ENCODE measurements around the gene RHCE. TPM values are rescaled to one million over a fixed set of nuclear protein-coding genes. Genes with fewer than 3 reads are reported as not detected.
A peak's percentile ranks its signal among the peaks of the same experiment; 100 is the strongest.

Gene RHCE
- total RNA-seq, 1 experiment from 2014 or later = not detected

GRCh38 chr1:25356441-25356840 lies 64.2 kb downstream of the RHCE start:
- H3K27ac Mint-ChIP-seq (ENCODE audit: unreplicated experiment) = no peak overlapping the region
- no peak for DNase-seq
- H3K4me1 ChIP-seq = no peaks in the 10 kb centered on the region
- peaks cover 6% of the 10 kb centered on the region for H3K4me1 Mint-ChIP-seq (ENCODE audit: low read depth, unreplicated experiment)
- no peaks in the 10 kb centered on the region for H3K9me3 Mint-ChIP-seq (ENCODE audit: unreplicated experiment)
- no peak overlapping the region for H3K4me3 ChIP-seq (ENCODE audit: low read depth, low read length)
- BruUV-seq (replicated peaks) = no TSS peak
- H3K4me3 Mint-ChIP-seq (ENCODE audit: unreplicated experiment) = no peak overlapping the region
- TF ChIP-seq CTCF (IDR thresholded peaks at IDR 0.05; ENCODE audit: insufficient read depth in 1 of 2, low read depth in 1 of 2, low read length in 1 of 2, severe bottlenecking in 1 of 2, unreplicated experiment in 1 of 2) = no peak
- no peaks in the 10 kb centered on the region for H3K27me3 Mint-ChIP-seq (ENCODE audit: insufficient read depth, unreplicated experiment)
- CTCF ChIA-PET = no interaction called here
- POLR2A ChIA-PET = no interaction called here
- H3K36me3 Mint-ChIP-seq (ENCODE audit: insufficient read depth, unreplicated experiment) = peaks cover 40% of the 10 kb centered on the region
- H3K36me3 ChIP-seq (ENCODE audit: control insufficient read depth, insufficient read depth, low read length) = no peaks in the 10 kb centered on the region; the same call in 1 of the 2 replicates
- no peaks in the 10 kb centered on the region for H3K9me3 ChIP-seq
- intact Hi-C loops (cut with micrococcal nuclease; ENCODE audit: unreplicated experiment) = no loop called here
- no peaks in the 10 kb centered on the region for H3K27me3 ChIP-seq (replicated peaks; ENCODE audit: control insufficient read depth, insufficient read depth, low read length)

- peak overlapping the region; percentile 4 for H3K27ac Mint-ChIP-seq (ENCODE audit: unreplicated experiment)
- no peak for DNase-seq
- no peaks in the 10 kb centered on the region for H3K9me3 Mint-ChIP-seq (ENCODE audit: unreplicated experiment)
- H3K27me3 Mint-ChIP-seq (ENCODE audit: insufficient read depth, unreplicated experiment) = no peaks in the 10 kb centered on the region
- no peaks in the 10 kb centered on the region for H3K27me3 ChIP-seq (replicated peaks; ENCODE audit: control insufficient read depth, insufficient read depth, low read length)
- no peaks in the 10 kb centered on the region; the same call in 1 of the 2 replicates for H3K36me3 ChIP-seq (ENCODE audit: control insufficient read depth, insufficient read depth, low read length)
- peaks cover 6% of the 10 kb centered on the region for H3K4me1 Mint-ChIP-seq (ENCODE audit: low read depth, unreplicated experiment)
- no peak for TF ChIP-seq CTCF (IDR thresholded peaks at IDR 0.05; ENCODE audit: insufficient read depth in 1 of 2, low read depth in 1 of 2, low read length in 1 of 2, severe bottlenecking in 1 of 2, unreplicated experiment in 1 of 2)
- intact Hi-C loops (cut with micrococcal nuclease; ENCODE audit: unreplicated experiment) = no loop called here
- H3K4me1 ChIP-seq = no peaks in the 10 kb centered on the region
- no TSS peak for BruUV-seq (replicated peaks)
- CTCF ChIA-PET = no interaction called here
- no peaks in the 10 kb centered on the region for H3K9me3 ChIP-seq
- H3K36me3 Mint-ChIP-seq (ENCODE audit: insufficient read depth, unreplicated experiment) = peaks cover 35% of the 10 kb centered on the region
- H3K4me3 ChIP-seq (ENCODE audit: low read depth, low read length) = no peak overlapping the region
- POLR2A ChIA-PET = no interaction called here
- no peak overlapping the region for H3K4me3 Mint-ChIP-seq (ENCODE audit: unreplicated experiment)
Measured at GRCh38 chr1:25355841-25356395, 64.7 kb downstream of the RHCE start.

- POLR2A ChIA-PET = no interaction called here
- no TSS peak for BruUV-seq (replicated peaks)
- H3K27ac Mint-ChIP-seq (ENCODE audit: unreplicated experiment) = no peak overlapping the region
- H3K9me3 Mint-ChIP-seq (ENCODE audit: unreplicated experiment) = no peaks in the 10 kb centered on the region
- peaks cover 44% of the 10 kb centered on the region for H3K36me3 Mint-ChIP-seq (ENCODE audit: insufficient read depth, unreplicated experiment)
- CTCF ChIA-PET = no interaction called here
- no peaks in the 10 kb centered on the region for H3K27me3 Mint-ChIP-seq (ENCODE audit: insufficient read depth, unreplicated experiment)
- no peak overlapping the region for H3K4me3 ChIP-seq (ENCODE audit: low read depth, low read length)
- H3K4me1 Mint-ChIP-seq (ENCODE audit: low read depth, unreplicated experiment) = no peaks in the 10 kb centered on the region
- no peaks in the 10 kb centered on the region for H3K27me3 ChIP-seq (replicated peaks; ENCODE audit: control insufficient read depth, insufficient read depth, low read length)
- no peaks in the 10 kb centered on the region for H3K4me1 ChIP-seq
- DNase-seq = no peak
- intact Hi-C loops (cut with micrococcal nuclease; ENCODE audit: unreplicated experiment) = no loop called here
- TF ChIP-seq CTCF (IDR thresholded peaks at IDR 0.05; ENCODE audit: insufficient read depth in 1 of 2, low read depth in 1 of 2, low read length in 1 of 2, severe bottlenecking in 1 of 2, unreplicated experiment in 1 of 2) = no peak
- no peak overlapping the region for H3K4me3 Mint-ChIP-seq (ENCODE audit: unreplicated experiment)
- no peaks in the 10 kb centered on the region for H3K9me3 ChIP-seq
- H3K36me3 ChIP-seq (ENCODE audit: control insufficient read depth, insufficient read depth, low read length) = no peaks in the 10 kb centered on the region
Measured at GRCh38 chr1:25349606-25350005, 71.0 kb downstream of the RHCE start.

Data from Caco-2 (cell line).